Peyer's patch (tissue), 4 donors: ENCODE measurements around the gene CCNJL.

Experiments
- POLR2A ChIP-seq, 2 donors: fragments of 450-650 bp; IDR thresholded peaks; one replicate each; pipeline ENCODE4 v1.5.1; 2017; ENCODE audit warnings: antibody characterized with exemption in 2 of 2, mild to moderate bottlenecking in 2 of 2, moderate library complexity in 2 of 2
- TF ChIP-seq, protein P1 (sequence below), 6 experiments: fragments of 450-650 bp in 4 of 6; fragments of 200-600 bp in 2 of 6; sonication (generic) in 1 of 6; IDR thresholded peaks; one replicate each; pipeline ENCODE4 v1.5.1; 2017 to 2019; ENCODE audit warnings: antibody characterized with exemption in 6 of 6, mild to moderate bottlenecking in 3 of 6, moderate library complexity in 1 of 6

DNA sequence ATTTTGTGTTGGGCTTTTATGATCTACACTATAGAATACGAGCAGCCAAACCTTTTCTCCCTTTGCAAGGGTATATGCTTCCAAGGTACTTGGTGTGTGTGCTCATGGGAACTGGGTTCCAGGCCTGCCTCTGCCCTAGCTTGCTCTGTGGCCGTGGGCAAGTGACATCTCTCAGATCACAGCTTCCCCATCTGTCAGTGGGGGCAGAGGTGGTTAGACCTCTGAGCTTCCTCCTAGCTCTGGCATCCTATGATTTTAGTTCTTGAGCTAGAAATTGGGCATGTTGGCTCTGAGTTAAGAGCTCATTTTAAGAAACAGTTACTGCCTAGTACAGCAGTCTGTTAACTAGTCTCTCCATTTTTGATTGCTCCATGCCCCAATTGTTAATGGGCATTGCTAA, 12.5 kb upstream of the CCNJL start:
- TF ChIP-seq, protein P1, sequence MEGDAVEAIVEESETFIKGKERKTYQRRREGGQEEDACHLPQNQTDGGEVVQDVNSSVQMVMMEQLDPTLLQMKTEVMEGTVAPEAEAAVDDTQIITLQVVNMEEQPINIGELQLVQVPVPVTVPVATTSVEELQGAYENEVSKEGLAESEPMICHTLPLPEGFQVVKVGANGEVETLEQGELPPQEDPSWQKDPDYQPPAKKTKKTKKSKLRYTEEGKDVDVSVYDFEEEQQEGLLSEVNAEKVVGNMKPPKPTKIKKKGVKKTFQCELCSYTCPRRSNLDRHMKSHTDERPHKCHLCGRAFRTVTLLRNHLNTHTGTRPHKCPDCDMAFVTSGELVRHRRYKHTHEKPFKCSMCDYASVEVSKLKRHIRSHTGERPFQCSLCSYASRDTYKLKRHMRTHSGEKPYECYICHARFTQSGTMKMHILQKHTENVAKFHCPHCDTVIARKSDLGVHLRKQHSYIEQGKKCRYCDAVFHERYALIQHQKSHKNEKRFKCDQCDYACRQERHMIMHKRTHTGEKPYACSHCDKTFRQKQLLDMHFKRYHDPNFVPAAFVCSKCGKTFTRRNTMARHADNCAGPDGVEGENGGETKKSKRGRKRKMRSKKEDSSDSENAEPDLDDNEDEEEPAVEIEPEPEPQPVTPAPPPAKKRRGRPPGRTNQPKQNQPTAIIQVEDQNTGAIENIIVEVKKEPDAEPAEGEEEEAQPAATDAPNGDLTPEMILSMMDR (IDR thresholded peaks at IDR 0.05) = no peak
- TF ChIP-seq POLR2A (IDR thresholded peaks at IDR 0.05) = no peak
